WTC11 (cell line): ENCODE results near the gene CNP.
"Not testable (repeated sequence)": the region's sequence is repeated elsewhere in the genome, so short reads cannot be mapped to it uniquely, and the experiment has no call there.

Source experiments
- ZBTB21 ChIP-seq: sonication (generic); formaldehyde crosslinking; IDR thresholded peaks from 2 replicates; pipeline ENCODE4 v1.8.1; 2023; ENCODE audit warnings: mild to moderate bottlenecking, missing genetic modification reagents, borderline replicate concordance
- TF ChIP-seq, protein P1 (sequence below): fragments of 200-600 bp; IDR thresholded peaks from 2 replicates; pipeline ENCODE4 v1.8.0; 2022; ENCODE audit warnings: antibody characterized with exemption
- TF ChIP-seq, protein P2 (sequence below): fragments of 250-450 bp; sonication (Bioruptor Pico); IDR thresholded peaks from 2 replicates; pipeline ENCODE4 v1.9.0; 2021; ENCODE audit warnings: mild to moderate bottlenecking, borderline replicate concordance
- TF ChIP-seq, protein P3 (sequence below): fragments of 250-450 bp; sonication (Bioruptor Pico); IDR thresholded peaks from 2 replicates; pipeline ENCODE4 v1.9.0; 2021; ENCODE audit warnings: mild to moderate bottlenecking
- TF ChIP-seq, protein P4 (sequence below): sonication (generic); formaldehyde crosslinking; IDR thresholded peaks from 2 replicates; pipeline ENCODE4 v1.8.1; 2023; ENCODE audit warnings: mild to moderate bottlenecking, missing genetic modification reagents, moderate library complexity
- TF ChIP-seq, protein P5 (sequence below): sonication (generic); formaldehyde crosslinking; IDR thresholded peaks from 2 replicates; pipeline ENCODE4 v1.8.1; 2022; ENCODE audit warnings: low read depth, mild to moderate bottlenecking, moderate library complexity, missing genetic modification reagents, borderline replicate concordance

- TF ChIP-seq, protein P1, sequence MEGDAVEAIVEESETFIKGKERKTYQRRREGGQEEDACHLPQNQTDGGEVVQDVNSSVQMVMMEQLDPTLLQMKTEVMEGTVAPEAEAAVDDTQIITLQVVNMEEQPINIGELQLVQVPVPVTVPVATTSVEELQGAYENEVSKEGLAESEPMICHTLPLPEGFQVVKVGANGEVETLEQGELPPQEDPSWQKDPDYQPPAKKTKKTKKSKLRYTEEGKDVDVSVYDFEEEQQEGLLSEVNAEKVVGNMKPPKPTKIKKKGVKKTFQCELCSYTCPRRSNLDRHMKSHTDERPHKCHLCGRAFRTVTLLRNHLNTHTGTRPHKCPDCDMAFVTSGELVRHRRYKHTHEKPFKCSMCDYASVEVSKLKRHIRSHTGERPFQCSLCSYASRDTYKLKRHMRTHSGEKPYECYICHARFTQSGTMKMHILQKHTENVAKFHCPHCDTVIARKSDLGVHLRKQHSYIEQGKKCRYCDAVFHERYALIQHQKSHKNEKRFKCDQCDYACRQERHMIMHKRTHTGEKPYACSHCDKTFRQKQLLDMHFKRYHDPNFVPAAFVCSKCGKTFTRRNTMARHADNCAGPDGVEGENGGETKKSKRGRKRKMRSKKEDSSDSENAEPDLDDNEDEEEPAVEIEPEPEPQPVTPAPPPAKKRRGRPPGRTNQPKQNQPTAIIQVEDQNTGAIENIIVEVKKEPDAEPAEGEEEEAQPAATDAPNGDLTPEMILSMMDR: not testable (repeated sequence)
- TF ChIP-seq, protein P2, sequence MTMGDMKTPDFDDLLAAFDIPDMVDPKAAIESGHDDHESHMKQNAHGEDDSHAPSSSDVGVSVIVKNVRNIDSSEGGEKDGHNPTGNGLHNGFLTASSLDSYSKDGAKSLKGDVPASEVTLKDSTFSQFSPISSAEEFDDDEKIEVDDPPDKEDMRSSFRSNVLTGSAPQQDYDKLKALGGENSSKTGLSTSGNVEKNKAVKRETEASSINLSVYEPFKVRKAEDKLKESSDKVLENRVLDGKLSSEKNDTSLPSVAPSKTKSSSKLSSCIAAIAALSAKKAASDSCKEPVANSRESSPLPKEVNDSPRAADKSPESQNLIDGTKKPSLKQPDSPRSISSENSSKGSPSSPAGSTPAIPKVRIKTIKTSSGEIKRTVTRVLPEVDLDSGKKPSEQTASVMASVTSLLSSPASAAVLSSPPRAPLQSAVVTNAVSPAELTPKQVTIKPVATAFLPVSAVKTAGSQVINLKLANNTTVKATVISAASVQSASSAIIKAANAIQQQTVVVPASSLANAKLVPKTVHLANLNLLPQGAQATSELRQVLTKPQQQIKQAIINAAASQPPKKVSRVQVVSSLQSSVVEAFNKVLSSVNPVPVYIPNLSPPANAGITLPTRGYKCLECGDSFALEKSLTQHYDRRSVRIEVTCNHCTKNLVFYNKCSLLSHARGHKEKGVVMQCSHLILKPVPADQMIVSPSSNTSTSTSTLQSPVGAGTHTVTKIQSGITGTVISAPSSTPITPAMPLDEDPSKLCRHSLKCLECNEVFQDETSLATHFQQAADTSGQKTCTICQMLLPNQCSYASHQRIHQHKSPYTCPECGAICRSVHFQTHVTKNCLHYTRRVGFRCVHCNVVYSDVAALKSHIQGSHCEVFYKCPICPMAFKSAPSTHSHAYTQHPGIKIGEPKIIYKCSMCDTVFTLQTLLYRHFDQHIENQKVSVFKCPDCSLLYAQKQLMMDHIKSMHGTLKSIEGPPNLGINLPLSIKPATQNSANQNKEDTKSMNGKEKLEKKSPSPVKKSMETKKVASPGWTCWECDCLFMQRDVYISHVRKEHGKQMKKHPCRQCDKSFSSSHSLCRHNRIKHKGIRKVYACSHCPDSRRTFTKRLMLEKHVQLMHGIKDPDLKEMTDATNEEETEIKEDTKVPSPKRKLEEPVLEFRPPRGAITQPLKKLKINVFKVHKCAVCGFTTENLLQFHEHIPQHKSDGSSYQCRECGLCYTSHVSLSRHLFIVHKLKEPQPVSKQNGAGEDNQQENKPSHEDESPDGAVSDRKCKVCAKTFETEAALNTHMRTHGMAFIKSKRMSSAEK: not testable (repeated sequence)
- TF ChIP-seq, protein P3, sequence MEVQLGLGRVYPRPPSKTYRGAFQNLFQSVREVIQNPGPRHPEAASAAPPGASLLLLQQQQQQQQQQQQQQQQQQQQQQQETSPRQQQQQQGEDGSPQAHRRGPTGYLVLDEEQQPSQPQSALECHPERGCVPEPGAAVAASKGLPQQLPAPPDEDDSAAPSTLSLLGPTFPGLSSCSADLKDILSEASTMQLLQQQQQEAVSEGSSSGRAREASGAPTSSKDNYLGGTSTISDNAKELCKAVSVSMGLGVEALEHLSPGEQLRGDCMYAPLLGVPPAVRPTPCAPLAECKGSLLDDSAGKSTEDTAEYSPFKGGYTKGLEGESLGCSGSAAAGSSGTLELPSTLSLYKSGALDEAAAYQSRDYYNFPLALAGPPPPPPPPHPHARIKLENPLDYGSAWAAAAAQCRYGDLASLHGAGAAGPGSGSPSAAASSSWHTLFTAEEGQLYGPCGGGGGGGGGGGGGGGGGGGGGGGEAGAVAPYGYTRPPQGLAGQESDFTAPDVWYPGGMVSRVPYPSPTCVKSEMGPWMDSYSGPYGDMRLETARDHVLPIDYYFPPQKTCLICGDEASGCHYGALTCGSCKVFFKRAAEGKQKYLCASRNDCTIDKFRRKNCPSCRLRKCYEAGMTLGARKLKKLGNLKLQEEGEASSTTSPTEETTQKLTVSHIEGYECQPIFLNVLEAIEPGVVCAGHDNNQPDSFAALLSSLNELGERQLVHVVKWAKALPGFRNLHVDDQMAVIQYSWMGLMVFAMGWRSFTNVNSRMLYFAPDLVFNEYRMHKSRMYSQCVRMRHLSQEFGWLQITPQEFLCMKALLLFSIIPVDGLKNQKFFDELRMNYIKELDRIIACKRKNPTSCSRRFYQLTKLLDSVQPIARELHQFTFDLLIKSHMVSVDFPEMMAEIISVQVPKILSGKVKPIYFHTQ (CRISPR knock-in tag): not testable (repeated sequence)
- TF ChIP-seq ZBTB21 (CRISPR knock-in tag): not testable (repeated sequence)
- TF ChIP-seq, protein P4, sequence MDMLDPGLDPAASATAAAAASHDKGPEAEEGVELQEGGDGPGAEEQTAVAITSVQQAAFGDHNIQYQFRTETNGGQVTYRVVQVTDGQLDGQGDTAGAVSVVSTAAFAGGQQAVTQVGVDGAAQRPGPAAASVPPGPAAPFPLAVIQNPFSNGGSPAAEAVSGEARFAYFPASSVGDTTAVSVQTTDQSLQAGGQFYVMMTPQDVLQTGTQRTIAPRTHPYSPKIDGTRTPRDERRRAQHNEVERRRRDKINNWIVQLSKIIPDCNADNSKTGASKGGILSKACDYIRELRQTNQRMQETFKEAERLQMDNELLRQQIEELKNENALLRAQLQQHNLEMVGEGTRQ (CRISPR knock-in tag): not testable (repeated sequence)
- TF ChIP-seq, protein P5, sequence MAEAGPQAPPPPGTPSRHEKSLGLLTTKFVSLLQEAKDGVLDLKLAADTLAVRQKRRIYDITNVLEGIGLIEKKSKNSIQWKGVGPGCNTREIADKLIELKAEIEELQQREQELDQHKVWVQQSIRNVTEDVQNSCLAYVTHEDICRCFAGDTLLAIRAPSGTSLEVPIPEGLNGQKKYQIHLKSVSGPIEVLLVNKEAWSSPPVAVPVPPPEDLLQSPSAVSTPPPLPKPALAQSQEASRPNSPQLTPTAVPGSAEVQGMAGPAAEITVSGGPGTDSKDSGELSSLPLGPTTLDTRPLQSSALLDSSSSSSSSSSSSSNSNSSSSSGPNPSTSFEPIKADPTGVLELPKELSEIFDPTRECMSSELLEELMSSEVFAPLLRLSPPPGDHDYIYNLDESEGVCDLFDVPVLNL (CRISPR knock-in tag): not testable (repeated sequence)
These were observed 47.1 kb downstream of the CNP start for GRCh38 chr17:42013740-42014139.
